GM19240 (cell line): ENCODE data around the gene GRIK4.
"Not testable (repeated sequence)": the region's sequence is repeated elsewhere in the genome, so short reads cannot be mapped to it uniquely, and the experiment has no call there.

Experiments used
- DNase-seq: peaks from one replicate; pipeline ENCODE4 v3.0.0; 2011; ENCODE audit warnings: low spot score; ENCODE audit not compliant: insufficient read length

Gene GRIK4

GRCh38 chr11:120774591-120775386 lies 263.2 kb downstream of the GRIK4 start:
- no peak for DNase-seq

GRCh38 chr11:120775986-120776951 lies 264.7 kb downstream of the GRIK4 start:
- no peak for DNase-seq

- no peak for DNase-seq
Observed at GRCh38 chr11:120778685-120779490, 267.3 kb downstream of the GRIK4 start.

GRCh38 chr11:120780239-120780638 lies 268.7 kb downstream of the GRIK4 start:
- DNase-seq, result no peak

- DNase-seq, result no peak
Observed at GRCh38 chr11:120781486-120782120, 270.1 kb downstream of the GRIK4 start.

GRCh38 chr11:120784566-120785251 lies 273.2 kb downstream of the GRIK4 start:
- no peak for DNase-seq

GRCh38 chr11:120785576-120785975 lies 274.0 kb downstream of the GRIK4 start:
- DNase-seq, result no peak

GRCh38 chr11:120786206-120786735 lies 274.7 kb downstream of the GRIK4 start:
- DNase-seq, result no peak

- DNase-seq, result not testable (repeated sequence)
Observed at GRCh38 chr11:120787224-120787623, 275.7 kb downstream of the GRIK4 start.

- DNase-seq, result no peak
Observed at GRCh38 chr11:120789391-120789790, 277.8 kb downstream of the GRIK4 start.

- no peak for DNase-seq
Observed at GRCh38 chr11:120792306-120792705, 280.8 kb downstream of the GRIK4 start.

GRCh38 chr11:120793150-120793549 lies 281.6 kb downstream of the GRIK4 start:
- no peak for DNase-seq

- no peak for DNase-seq
Observed at GRCh38 chr11:120793806-120794479, 282.4 kb downstream of the GRIK4 start.

GRCh38 chr11:120794748-120795147 lies 283.2 kb downstream of the GRIK4 start:
- DNase-seq, result no peak

GRCh38 chr11:120795185-120795584 lies 283.6 kb downstream of the GRIK4 start:
- no peak for DNase-seq

GRCh38 chr11:120797143-120797542 lies 285.6 kb downstream of the GRIK4 start:
- DNase-seq, result no peak

GRCh38 chr11:120798854-120799253 lies 287.3 kb downstream of the GRIK4 start:
- DNase-seq, result no peak

GRCh38 chr11:120800206-120800605 lies 288.7 kb downstream of the GRIK4 start:
- no peak for DNase-seq
